ENCODE results near the gene ONECUT1.

- TF ChIP-seq POLR2A (IDR thresholded peaks at IDR 0.05) (no peak), CTCF (IDR thresholded peaks at IDR 0.05) (no peak)
Observed at GRCh38 chr15:52737720-52738119, 52.4 kb downstream of the ONECUT1 start.
